NB4 (cell line): Measurements from ENCODE around the gene CAMP.
A peak's percentile ranks its signal among the peaks of the same experiment; 100 is the strongest.
"Not testable (repeated sequence)": the region's sequence is repeated elsewhere in the genome, so short reads cannot be mapped to it uniquely, and the experiment has no call there.

Source experiments
- DNase-seq: peaks from one replicate; pipeline ENCODE4 v3.0.0; 2010; ENCODE audit warnings: low read depth
- H3K4me3 ChIP-seq: one replicate; pipeline ENCODE4 v1.5.1; 2011; ENCODE audit warnings: mild to moderate bottlenecking, low read depth, low read length, moderate library complexity
- CTCF ChIP-seq: IDR thresholded peaks from one replicate; pipeline ENCODE4 v1.5.1; 2012; ENCODE audit warnings: low read depth, low read length
- MYC ChIP-seq: IDR thresholded peaks from 2 replicates; pipeline ENCODE4 v1.6.1; 2011; ENCODE audit warnings: low read depth, low read length
- POLR2A ChIP-seq: IDR thresholded peaks from 2 replicates; pipeline ENCODE4 v1.6.1; 2011; ENCODE audit warnings: mild to moderate bottlenecking; ENCODE audit not compliant: insufficient read length; ENCODE audit errors: extremely low read depth
- TF ChIP-seq, protein P1 (sequence below): IDR thresholded peaks from 2 replicates; pipeline ENCODE4 v1.6.1; 2011; ENCODE audit warnings: low read depth, low read length

Gene CAMP

GRCh38 chr3:48270306-48270705 lies 47.0 kb downstream of the CAMP start:
- no peak for TF ChIP-seq POLR2A
- TF ChIP-seq MYC = no peak
- TF ChIP-seq, protein P1, sequence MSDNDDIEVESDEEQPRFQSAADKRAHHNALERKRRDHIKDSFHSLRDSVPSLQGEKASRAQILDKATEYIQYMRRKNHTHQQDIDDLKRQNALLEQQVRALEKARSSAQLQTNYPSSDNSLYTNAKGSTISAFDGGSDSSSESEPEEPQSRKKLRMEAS = no peak
- no peak for TF ChIP-seq CTCF
- H3K4me3 ChIP-seq = no peak overlapping the region
- no peak for DNase-seq

GRCh38 chr3:48271223-48271622 lies 47.9 kb downstream of the CAMP start:
- not testable (repeated sequence) for H3K4me3 ChIP-seq, DNase-seq

DNA sequence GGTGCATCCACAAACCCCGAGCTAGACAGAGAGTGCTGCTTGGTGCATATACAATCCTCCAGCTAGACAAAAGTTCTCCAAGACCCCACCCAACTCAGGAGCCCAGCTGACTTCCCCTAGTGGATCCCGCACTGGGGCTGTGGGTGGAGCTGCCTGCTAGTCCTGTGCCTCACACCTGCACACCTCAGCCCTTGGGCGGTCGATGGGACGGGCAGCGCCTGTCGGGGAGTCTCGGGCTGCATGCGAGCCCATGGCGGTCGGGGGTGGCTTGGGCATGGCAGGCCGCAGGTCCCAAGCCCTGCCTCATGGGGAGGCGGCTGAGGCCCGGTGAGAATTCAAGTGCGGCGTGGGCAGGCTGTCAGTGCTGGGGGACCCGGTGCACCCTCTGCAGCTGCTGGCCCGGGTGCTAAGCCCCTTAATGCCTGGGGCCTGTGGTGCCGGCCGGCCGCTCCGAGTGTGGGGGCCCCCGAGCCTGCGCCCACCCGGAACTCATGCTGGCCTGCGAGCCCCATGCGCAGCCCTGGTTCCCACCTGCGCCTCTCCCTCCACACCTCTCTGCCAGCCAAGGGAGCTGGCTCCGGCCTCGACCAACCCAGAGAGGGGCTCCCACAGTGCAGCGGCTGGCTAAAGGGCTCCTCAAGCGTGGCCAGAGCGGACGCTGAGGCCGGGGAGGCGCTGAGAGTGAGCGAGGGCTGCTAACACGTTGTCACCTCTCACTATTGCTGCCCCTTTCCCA lies 48.6 kb downstream of the CAMP start:
- H3K4me3 ChIP-seq = no peak overlapping the region
- TF ChIP-seq MYC = no peak
- no peak for DNase-seq

- peak; percentile 76 for DNase-seq
Measured at GRCh38 chr3:48273594-48274211, 50.4 kb downstream of the CAMP start.

GRCh38 chr3:48274452-48274851 lies 51.2 kb downstream of the CAMP start:
- no peak overlapping the region for H3K4me3 ChIP-seq
- no peak for DNase-seq
- no peak for TF ChIP-seq MYC
- no peak for TF ChIP-seq POLR2A
- TF ChIP-seq CTCF = no peak
- TF ChIP-seq, protein P1 = no peak

More at GRCh38 chr3:48273594-48274211, 50.4 kb downstream of the CAMP start:
- H3K4me3 ChIP-seq = no peak overlapping the region
- TF ChIP-seq MYC (no peak), CTCF (peak; percentile 80), POLR2A (no peak)
- TF ChIP-seq, protein P1 = no peak
